ENCODE data around the gene PAQR4.

DNA sequence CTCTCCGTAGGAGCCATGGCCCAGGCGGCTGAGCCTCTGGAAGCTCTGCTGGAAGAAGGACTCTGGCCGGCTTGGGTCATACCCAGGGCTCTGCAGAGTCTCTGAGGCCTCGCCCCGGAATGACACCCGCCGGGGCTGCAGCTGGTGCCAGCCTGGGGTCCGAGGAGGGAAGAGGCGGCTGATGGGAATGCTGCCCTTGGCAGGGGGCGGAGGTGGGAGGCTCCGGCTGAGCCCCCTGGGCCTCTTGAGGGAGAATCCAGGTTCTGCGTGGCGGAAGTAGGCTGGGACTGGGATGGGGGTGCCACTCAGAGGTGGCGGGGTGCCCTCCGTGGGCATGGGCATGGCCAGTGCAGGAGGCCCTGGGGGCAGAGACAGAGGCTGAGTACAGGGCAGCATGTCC lies 7.5 kb downstream of the PAQR4 start:
- TF ChIP-seq, protein P1, sequence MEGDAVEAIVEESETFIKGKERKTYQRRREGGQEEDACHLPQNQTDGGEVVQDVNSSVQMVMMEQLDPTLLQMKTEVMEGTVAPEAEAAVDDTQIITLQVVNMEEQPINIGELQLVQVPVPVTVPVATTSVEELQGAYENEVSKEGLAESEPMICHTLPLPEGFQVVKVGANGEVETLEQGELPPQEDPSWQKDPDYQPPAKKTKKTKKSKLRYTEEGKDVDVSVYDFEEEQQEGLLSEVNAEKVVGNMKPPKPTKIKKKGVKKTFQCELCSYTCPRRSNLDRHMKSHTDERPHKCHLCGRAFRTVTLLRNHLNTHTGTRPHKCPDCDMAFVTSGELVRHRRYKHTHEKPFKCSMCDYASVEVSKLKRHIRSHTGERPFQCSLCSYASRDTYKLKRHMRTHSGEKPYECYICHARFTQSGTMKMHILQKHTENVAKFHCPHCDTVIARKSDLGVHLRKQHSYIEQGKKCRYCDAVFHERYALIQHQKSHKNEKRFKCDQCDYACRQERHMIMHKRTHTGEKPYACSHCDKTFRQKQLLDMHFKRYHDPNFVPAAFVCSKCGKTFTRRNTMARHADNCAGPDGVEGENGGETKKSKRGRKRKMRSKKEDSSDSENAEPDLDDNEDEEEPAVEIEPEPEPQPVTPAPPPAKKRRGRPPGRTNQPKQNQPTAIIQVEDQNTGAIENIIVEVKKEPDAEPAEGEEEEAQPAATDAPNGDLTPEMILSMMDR (IDR thresholded peaks at IDR 0.05 in 4 of 5, conservative IDR thresholded peaks at IDR 0.05 in 1 of 5): no peak
- no peak for TF ChIP-seq POLR2A (IDR thresholded peaks at IDR 0.05)

Data from gastrocnemius medialis (tissue), 4 donors.